ENCODE results near the gene TRAM2.

- TF ChIP-seq POLR2A (IDR thresholded peaks at IDR 0.05; ENCODE audit: low read depth), result no peak
- TF ChIP-seq CTCF (IDR thresholded peaks at IDR 0.05), result no peak
- TF ChIP-seq EP300 (IDR thresholded peaks at IDR 0.05), result no peak
Observed at GRCh38 chr6:52610011-52610410, 33.2 kb upstream of the TRAM2 start.
